Muscle layer of colon (tissue), 2 donors: ENCODE results near the gene EVX2.
A peak's percentile ranks its signal among the peaks of the same experiment; 100 is the strongest.

ENCODE experiments used
- H3K27ac ChIP-seq: one replicate; pipeline ENCODE4 v1.7.0; 2013; ENCODE audit warnings: low read depth, mild to moderate bottlenecking, low read length, moderate library complexity
- H3K27me3 ChIP-seq, 2 donors: one replicate each; pipeline ENCODE4 v1.7.0; 2013; ENCODE audit warnings: low read length in 2 of 2, mild to moderate bottlenecking in 2 of 2; ENCODE audit not compliant: insufficient read depth in 2 of 2, control insufficient read depth in 1 of 2
- H3K36me3 ChIP-seq: one replicate; pipeline ENCODE4 v1.7.0; 2013; ENCODE audit warnings: mild to moderate bottlenecking, low read length; ENCODE audit not compliant: insufficient read depth
- H3K4me1 ChIP-seq: one replicate; pipeline ENCODE4 v1.7.0; 2013; ENCODE audit warnings: mild to moderate bottlenecking, low read length; ENCODE audit not compliant: insufficient read depth
- H3K4me3 ChIP-seq, 2 donors: one replicate each; pipeline ENCODE4 v1.7.0; 2013; ENCODE audit warnings: low read length in 2 of 2, low read depth in 1 of 2, mild to moderate bottlenecking in 1 of 2, moderate library complexity in 1 of 2
- H3K9ac ChIP-seq: one replicate; pipeline ENCODE4 v1.7.0; 2013; ENCODE audit warnings: low read length
- H3K9me3 ChIP-seq: one replicate; pipeline ENCODE4 v1.7.0; 2013; ENCODE audit warnings: mild to moderate bottlenecking, low read length
- donor health status: abdominal sarcoma.
- donor health status: Adenocarcinoma of cecum.

The EVX2 gene

DNA sequence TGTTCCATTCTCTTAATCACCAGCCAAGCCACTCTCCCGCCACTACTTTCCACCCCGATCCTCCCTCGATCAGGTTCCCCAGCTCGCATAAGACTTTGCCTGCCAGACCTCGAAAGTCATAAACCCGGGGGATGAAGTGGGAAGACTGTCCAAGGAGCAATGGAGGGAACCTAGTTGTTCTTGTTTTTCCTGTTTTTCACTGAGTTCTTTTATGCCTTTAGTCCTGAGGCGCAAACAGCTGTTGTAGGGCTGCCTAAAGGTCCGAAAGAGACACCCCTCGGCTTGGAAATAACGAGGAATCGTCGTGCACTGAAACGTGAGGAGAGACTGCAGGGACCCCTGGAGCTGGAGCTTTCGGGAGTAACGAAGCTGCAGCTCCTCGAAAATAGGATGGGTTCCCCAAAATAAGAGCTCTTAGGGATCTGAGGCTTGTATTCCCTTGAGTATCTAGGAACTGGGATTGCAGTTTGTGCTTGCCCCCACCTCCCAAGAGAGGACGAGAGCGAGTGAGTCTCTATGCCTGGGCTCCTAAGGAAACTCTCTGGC lies 14.1 kb upstream of the EVX2 start:
- Histone ChIP-seq H3K36me3 (no peaks in the 10 kb centered on the region), H3K4me1 (peaks cover 13% of the 10 kb centered on the region), H3K27me3 (peaks cover 89 to 96% of the 10 kb centered on the region in 2 donors), H3K9me3 (peaks cover 3% of the 10 kb centered on the region), H3K9ac (no peak overlapping the region), H3K27ac (no peak overlapping the region), H3K4me3 (peak overlapping the region in 1 of 2 donors; percentile 51)

DNA sequence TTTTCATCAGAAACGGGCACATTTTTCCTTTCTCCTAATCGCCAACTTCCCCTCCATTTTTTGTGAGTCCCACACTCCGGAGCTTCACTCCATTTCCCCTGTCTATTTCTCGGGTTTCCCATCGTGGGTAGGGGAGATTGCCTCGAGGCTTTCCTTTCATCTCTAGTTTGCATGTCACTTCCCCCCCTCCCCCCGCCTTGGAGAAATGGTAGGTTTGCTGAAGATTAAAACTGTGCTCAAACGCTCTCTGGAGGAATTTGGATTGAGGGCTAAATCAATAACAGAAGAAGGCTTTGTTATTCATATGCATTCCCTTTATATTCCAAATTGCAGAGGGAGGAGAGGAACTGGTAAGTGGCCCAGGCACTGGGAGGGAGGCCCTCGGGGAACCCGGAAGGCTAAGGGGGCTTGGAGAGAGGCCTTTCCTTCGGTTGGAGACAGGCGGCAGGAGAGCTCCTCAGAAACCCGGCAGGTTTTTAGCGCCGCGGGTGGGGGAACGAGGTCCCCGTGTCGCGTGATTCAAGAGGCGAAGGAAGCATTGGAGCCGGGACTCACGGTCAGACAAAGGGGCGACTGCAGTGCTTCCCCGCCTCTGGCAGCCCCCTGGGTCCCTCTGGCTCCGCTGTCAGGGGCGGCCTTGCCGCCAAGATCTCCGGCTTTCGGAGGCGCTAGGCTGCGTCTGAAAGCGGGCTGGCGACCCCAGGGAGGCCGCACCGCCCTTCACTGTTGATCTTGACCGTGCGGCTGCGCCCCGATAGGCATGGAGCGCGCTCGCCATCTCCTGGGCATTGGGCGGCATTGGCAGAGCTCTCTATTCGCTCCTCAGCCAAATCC lies 13.4 kb upstream of the EVX2 start:
- peaks cover 13% of the 10 kb centered on the region for H3K4me1 ChIP-seq
- H3K27ac ChIP-seq, result no peak overlapping the region
- H3K36me3 ChIP-seq, result no peaks in the 10 kb centered on the region
- peak overlapping the region; percentile 36 to 51 for H3K4me3 ChIP-seq
- H3K9me3 ChIP-seq, result peaks cover 3% of the 10 kb centered on the region
- H3K9ac ChIP-seq, result no peak overlapping the region
- peaks cover 89 to 95% of the 10 kb centered on the region in 2 donors for H3K27me3 ChIP-seq

DNA sequence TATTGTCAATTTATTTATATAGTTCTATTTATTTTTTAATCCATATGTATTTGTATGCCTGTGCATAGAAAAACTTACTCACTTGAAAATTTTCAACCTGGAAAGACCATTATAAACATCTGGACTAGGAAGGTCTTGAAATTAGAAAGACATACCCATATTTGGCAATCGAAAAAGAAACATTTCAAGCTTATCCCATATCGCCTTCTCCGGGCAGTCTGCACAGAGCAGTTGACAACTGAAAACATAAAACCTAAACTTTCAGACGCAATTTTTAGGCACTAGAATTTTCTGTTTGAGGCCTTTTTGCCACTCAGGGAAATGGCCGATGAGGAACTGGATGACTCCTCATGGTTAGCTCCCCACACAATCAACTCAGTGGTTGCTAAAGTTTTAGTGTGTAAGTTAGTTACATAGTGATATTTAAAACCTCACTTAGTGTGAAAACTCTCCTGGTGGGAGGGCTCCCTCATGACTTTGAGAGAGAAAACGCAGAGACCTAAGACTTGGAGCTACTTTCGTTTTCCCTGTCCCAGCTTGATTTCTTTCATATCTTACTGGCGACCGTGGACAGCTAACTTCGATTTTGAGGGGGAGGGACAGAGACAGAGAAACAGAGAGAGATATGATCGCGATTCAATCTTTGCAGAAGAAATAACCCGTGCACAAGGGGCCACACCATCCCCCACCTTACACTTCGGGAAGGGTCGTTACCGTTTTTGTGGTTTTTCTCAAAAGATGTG lies 12.7 kb upstream of the EVX2 start:
- Histone ChIP-seq H3K36me3 (no peaks in the 10 kb centered on the region), H3K9me3 (peaks cover 3% of the 10 kb centered on the region), H3K4me3 (peak overlapping the region; percentile 49 to 51), H3K9ac (no peak overlapping the region), H3K4me1 (peaks cover 13% of the 10 kb centered on the region), H3K27me3 (peaks cover 85 to 96% of the 10 kb centered on the region in 2 donors), H3K27ac (no peak overlapping the region)

DNA sequence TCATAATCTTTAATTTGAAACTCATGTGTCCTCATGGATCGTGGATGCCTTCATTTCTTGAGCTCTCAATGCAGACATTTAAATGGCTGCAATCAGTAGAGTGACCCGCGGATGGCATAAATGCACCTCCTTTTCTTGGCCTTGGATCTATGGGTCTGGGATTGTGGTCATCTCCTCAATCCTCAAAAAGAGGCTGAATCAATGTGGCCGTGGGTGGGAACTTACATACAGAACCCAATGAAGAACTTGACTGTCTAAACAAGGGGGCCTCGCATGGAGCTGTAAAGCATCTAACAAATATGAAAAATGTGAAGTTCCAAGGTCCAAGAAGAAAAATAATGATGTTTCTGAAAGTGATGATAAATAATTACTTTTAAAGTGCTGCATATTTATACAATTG lies 11.7 kb upstream of the EVX2 start:
- H3K27me3 ChIP-seq, result peaks cover 83 to 98% of the 10 kb centered on the region in 2 donors
- no peak overlapping the region for H3K27ac ChIP-seq
- H3K4me3 ChIP-seq, result no peak overlapping the region
- peaks cover 13% of the 10 kb centered on the region for H3K4me1 ChIP-seq
- H3K9ac ChIP-seq, result no peak overlapping the region
- no peaks in the 10 kb centered on the region for H3K36me3 ChIP-seq
- H3K9me3 ChIP-seq, result peaks cover 3% of the 10 kb centered on the region

DNA sequence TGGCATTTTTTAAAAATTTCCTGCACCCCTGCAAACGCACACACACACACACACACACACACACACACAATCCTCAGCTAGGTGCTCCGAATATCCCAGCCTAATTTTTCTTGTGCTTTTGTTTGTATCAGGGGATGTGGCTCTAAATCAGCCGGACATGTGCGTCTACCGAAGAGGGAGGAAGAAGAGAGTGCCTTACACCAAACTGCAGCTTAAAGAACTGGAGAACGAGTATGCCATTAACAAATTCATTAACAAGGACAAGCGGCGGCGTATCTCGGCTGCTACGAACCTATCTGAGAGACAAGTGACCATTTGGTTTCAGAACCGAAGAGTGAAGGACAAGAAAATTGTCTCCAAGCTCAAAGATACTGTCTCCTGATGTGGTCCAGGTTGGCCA lies 10.6 kb upstream of the EVX2 start:
- peaks cover 3% of the 10 kb centered on the region for H3K9me3 ChIP-seq
- no peak overlapping the region for H3K27ac ChIP-seq
- peaks cover 83 to 98% of the 10 kb centered on the region in 2 donors for H3K27me3 ChIP-seq
- no peaks in the 10 kb centered on the region for H3K36me3 ChIP-seq
- no peak overlapping the region for H3K4me3 ChIP-seq
- H3K9ac ChIP-seq, result no peak overlapping the region
- peaks cover 13% of the 10 kb centered on the region for H3K4me1 ChIP-seq

DNA sequence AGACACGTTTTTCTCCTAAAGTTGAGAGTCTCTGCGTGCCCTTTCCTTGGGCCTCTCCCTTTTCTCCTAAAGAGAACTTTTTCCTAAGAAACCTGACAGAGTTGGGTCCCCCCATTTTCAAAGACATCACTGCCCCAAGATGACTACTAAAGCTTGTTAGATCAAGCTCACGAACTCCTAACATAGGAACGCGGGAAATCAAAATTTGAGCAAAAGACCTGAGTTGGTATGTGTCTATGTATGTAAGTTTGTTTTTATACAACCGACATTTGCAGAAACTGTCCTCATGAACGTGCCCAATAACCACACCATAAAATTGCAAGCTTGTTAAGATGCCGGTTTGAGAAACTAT lies 10.1 kb upstream of the EVX2 start:
- Histone ChIP-seq H3K27ac (no peak overlapping the region), H3K27me3 (peaks cover 83 to 99% of the 10 kb centered on the region in 2 donors), H3K9ac (no peak overlapping the region), H3K4me3 (no peak overlapping the region), H3K9me3 (peaks cover 3% of the 10 kb centered on the region), H3K36me3 (no peaks in the 10 kb centered on the region), H3K4me1 (peaks cover 13% of the 10 kb centered on the region)

DNA sequence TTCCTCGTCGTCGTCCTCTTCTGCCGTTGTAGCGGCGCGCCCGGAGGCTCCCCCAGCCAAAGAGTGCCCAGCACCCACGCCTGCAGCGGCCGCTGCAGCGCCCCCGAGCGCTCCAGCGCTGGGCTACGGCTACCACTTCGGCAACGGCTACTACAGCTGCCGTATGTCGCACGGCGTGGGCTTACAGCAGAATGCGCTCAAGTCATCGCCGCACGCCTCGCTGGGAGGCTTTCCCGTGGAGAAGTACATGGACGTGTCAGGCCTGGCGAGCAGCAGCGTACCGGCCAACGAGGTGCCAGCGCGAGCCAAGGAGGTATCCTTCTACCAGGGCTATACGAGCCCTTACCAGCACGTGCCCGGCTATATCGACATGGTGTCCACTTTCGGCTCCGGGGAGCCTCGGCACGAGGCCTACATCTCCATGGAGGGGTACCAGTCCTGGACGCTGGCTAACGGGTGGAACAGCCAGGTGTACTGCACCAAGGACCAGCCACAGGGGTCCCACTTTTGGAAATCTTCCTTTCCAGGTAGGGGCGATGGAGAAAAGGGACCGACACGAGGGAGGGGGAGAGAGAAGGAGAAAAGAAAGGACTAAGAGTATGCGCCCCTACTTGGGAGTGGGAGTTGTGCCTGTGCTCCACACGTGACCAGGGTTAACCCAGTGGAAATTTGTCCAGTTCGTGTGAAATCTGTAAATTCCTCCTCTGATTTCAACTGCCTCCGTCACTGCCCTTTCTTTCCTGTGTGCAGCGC lies 9.6 kb upstream of the EVX2 start:
- Histone ChIP-seq H3K9ac (no peak overlapping the region), H3K4me3 (peak overlapping the region; percentile 6 to 53), H3K9me3 (peaks cover 3% of the 10 kb centered on the region), H3K27me3 (peaks cover 83 to 99% of the 10 kb centered on the region in 2 donors), H3K27ac (no peak overlapping the region), H3K36me3 (no peaks in the 10 kb centered on the region), H3K4me1 (peaks cover 16% of the 10 kb centered on the region)

DNA sequence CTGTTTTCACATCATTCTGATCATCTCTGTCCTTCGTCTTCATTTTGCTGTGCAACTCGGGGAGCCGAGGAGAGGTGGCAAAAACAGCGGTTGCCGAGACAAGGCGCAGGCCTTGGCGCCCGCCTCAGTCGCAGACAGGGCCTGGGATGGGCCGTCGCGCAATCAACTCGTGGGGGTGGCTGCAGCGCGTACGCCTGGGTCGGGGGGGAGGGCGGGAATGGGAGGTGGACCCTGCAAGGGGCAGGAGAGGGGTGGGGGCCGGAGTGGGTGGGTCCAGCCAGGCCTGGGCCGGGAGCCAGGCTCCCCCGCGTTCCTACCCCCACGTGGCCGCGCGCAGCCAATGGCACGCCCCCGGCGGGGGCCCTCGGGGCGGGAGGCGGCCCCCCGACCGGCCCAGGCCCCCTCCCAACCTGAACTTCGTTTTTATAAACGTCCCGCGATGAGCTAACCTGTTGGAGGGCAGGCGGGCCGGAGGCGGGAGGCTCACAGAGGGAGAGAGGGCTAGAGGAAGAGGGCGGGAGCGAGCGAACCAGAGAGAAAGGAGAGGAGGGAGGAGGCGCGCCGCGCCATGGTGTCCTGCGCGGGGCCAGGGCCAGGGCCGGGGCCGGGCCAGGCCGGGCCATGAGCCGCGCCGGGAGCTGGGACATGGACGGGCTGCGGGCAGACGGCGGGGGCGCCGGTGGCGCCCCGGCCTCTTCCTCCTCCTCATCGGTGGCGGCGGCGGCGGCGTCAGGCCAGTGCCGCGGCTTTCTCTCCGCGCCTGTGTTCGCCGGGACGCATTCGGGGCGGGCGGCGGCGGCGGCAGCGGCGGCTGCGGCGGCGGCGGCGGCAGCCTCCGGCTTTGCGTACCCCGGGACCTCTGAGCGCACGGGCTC lies 8.7 kb upstream of the EVX2 start, which contains the start of gene HOXD13:
HOXD13 (plus strand) TSS at position 452 of the 875 bp plus-strand sequence; CDS start at position 622, 170 bp downstream.
- peaks cover 16% of the 10 kb centered on the region for H3K4me1 ChIP-seq
- peaks cover 84 to 99% of the 10 kb centered on the region in 2 donors for H3K27me3 ChIP-seq
- no peaks in the 10 kb centered on the region for H3K36me3 ChIP-seq
- no peak within 1 kb of the TSS for H3K9ac ChIP-seq
- no peak within 1 kb of the TSS for H3K27ac ChIP-seq
- peak within 1 kb of the TSS; percentile 6 to 53 for H3K4me3 ChIP-seq
- H3K9me3 ChIP-seq, result peaks cover 3% of the 10 kb centered on the region

DNA sequence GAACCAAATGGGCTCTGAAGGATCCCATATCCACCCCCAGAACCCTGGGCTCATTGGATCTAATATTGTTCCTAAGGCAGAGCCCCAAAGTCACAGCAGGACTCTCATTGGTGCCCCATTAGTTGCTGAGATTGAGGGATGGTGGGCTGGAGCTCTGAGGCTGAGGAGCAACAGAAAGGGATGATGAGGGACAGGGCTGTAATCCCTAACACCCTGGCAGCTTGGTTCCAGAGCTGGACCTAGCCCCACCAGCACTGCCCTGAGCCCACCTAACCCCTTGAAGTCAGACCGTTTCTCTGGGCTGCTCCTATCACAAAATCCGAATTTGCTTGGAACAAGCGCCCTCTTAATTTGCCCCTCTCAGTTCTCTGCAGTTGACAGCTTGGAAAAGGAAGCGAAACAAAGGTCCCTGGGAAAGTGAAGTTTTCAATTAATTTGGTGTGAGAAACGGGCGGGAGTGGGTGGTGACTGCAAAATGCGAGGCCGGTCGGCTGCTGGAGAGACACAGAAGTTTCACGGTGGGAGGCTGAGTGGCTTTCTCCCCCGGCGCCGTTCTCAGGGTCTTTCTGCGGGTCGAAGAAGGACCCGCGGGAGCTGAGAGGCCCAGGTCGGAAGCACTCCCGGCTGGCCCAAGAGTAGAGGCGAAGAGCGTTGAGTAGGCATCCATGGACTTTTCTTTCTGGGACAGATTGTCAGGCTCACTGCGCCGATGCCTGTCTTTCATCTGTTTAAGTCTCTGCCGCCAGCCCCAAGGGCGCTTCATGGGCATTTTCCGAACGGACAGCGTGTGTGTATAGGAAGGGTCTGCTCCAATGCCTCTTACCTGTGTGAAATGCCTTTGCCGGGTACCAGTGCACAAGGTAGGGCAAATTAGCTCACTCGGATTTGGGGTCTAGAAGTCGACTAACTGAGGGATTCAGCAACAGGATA lies 7.8 kb upstream of the EVX2 start:
- Histone ChIP-seq H3K9ac (no peak overlapping the region), H3K27me3 (peaks cover 84 to 99% of the 10 kb centered on the region in 2 donors), H3K9me3 (peaks cover 3% of the 10 kb centered on the region), H3K4me3 (no peak overlapping the region), H3K36me3 (no peaks in the 10 kb centered on the region), H3K27ac (no peak overlapping the region), H3K4me1 (peaks cover 15% of the 10 kb centered on the region)

DNA sequence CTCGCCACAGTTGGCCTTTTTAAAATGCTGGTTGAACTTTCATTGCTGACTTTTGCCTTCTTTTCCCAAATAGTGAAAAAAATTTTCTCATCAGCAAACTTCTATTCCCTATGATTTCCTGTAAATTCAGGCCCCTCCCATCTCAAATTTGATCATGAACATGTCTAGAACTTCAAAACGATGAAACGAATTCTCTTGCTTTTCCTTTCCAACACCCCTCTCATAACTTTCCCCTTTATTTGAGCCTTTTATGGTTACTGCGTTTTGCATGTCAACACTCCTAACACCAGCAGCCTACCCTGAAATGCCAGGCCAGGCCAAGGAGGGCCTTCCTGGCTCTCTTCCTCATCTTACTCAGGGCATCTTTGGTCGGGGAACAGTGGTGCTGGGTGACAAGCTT lies 7.1 kb upstream of the EVX2 start:
- Histone ChIP-seq H3K27me3 (peaks cover 85 to 99% of the 10 kb centered on the region in 2 donors), H3K9me3 (peaks cover 3% of the 10 kb centered on the region), H3K27ac (no peak overlapping the region), H3K36me3 (no peaks in the 10 kb centered on the region), H3K4me1 (peaks cover 21% of the 10 kb centered on the region), H3K4me3 (no peak overlapping the region), H3K9ac (no peak overlapping the region)
